Panc1 (cell line): ENCODE data around the gene MYLK2.

Experiments
- CTCF ChIP-seq: fragments of 450-650 bp; IDR thresholded peaks from 2 replicates; pipeline ENCODE4 v1.5.1; 2017; ENCODE audit warnings: mild to moderate bottlenecking
- POLR2AphosphoS5 ChIP-seq: IDR thresholded peaks from 2 replicates; pipeline ENCODE4 v1.6.1; 2012; ENCODE audit warnings: mild to moderate bottlenecking, low read depth, low read length, moderate library complexity
- SIN3A ChIP-seq: IDR thresholded peaks from 2 replicates; pipeline ENCODE4 v1.6.1; 2012; ENCODE audit warnings: low read depth, mild to moderate bottlenecking, low read length, moderate library complexity, borderline replicate concordance; ENCODE audit not compliant: insufficient read depth
- TCF7L2 ChIP-seq: IDR thresholded peaks from 2 replicates; pipeline ENCODE4 v1.6.1; 2011; ENCODE audit warnings: mild to moderate bottlenecking, low read depth, low read length, inconsistent platforms
- TF ChIP-seq, protein P1 (sequence below), 2 experiments: IDR thresholded peaks; 2 replicates each; pipeline ENCODE4 v1.6.1; 2011 to 2012; ENCODE audit warnings: low read depth in 2 of 2, control low read depth in 1 of 2, low read length in 1 of 2, mild to moderate bottlenecking in 1 of 2, moderate library complexity in 1 of 2; ENCODE audit not compliant: insufficient read depth in 1 of 2

GRCh38 chr20:31862506-31862905 is 43.4 kb downstream of the MYLK2 start:
- TF ChIP-seq CTCF: no peak
- no peak for TF ChIP-seq POLR2AphosphoS5
- TF ChIP-seq, protein P1, sequence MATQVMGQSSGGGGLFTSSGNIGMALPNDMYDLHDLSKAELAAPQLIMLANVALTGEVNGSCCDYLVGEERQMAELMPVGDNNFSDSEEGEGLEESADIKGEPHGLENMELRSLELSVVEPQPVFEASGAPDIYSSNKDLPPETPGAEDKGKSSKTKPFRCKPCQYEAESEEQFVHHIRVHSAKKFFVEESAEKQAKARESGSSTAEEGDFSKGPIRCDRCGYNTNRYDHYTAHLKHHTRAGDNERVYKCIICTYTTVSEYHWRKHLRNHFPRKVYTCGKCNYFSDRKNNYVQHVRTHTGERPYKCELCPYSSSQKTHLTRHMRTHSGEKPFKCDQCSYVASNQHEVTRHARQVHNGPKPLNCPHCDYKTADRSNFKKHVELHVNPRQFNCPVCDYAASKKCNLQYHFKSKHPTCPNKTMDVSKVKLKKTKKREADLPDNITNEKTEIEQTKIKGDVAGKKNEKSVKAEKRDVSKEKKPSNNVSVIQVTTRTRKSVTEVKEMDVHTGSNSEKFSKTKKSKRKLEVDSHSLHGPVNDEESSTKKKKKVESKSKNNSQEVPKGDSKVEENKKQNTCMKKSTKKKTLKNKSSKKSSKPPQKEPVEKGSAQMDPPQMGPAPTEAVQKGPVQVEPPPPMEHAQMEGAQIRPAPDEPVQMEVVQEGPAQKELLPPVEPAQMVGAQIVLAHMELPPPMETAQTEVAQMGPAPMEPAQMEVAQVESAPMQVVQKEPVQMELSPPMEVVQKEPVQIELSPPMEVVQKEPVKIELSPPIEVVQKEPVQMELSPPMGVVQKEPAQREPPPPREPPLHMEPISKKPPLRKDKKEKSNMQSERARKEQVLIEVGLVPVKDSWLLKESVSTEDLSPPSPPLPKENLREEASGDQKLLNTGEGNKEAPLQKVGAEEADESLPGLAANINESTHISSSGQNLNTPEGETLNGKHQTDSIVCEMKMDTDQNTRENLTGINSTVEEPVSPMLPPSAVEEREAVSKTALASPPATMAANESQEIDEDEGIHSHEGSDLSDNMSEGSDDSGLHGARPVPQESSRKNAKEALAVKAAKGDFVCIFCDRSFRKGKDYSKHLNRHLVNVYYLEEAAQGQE (IDR thresholded peaks at IDR 0.05; ENCODE audit: insufficient read depth in 1 of 2, low read depth in 2 of 2, low read length in 1 of 2): no peak
- TF ChIP-seq SIN3A: no peak
- TF ChIP-seq TCF7L2: no peak
